ENCODE results near the gene CRY1.

DNA sequence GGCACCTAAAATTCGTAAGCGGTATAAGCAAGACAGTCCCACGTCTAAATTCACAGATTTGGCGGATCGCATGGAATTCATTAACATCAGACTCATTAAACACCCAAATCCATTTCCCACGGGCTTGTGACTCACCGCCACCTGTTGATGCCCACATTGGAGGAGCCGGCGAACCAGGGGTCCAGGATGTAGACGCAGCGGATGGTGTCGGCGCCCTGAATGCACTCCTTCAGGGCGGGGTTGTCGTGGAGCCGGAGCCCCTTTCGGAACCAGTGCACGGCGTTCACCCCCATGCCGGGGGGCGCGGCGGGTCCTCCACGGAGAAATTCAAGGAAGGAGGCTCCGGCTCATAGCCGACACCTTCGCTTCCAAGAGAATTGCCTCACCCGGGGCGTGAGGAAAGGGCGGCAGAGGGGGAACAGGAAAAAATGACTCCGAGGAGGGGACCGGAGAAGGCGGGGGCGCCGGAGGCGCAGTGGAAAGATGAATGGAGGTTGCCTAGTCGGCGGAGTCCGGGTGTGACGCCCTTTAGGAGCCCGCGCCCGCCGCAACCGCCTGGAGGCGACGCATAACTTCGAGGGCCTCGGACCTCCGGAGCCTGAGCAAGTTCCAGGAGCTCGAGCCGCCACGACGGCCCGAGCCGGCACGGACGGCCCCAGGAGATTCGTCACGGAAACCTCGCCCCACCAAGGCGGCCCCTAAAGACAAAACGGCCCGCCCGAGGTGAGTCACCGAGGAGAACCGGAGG is 506 bp downstream of the CRY1 start:
- TF ChIP-seq, protein P1, sequence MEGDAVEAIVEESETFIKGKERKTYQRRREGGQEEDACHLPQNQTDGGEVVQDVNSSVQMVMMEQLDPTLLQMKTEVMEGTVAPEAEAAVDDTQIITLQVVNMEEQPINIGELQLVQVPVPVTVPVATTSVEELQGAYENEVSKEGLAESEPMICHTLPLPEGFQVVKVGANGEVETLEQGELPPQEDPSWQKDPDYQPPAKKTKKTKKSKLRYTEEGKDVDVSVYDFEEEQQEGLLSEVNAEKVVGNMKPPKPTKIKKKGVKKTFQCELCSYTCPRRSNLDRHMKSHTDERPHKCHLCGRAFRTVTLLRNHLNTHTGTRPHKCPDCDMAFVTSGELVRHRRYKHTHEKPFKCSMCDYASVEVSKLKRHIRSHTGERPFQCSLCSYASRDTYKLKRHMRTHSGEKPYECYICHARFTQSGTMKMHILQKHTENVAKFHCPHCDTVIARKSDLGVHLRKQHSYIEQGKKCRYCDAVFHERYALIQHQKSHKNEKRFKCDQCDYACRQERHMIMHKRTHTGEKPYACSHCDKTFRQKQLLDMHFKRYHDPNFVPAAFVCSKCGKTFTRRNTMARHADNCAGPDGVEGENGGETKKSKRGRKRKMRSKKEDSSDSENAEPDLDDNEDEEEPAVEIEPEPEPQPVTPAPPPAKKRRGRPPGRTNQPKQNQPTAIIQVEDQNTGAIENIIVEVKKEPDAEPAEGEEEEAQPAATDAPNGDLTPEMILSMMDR (IDR thresholded peaks at IDR 0.05; ENCODE audit: insufficient read depth, low read length, poor library complexity, severe bottlenecking), result no peak
- no peak for TF ChIP-seq EZH2phosphoT487 (conservative IDR thresholded peaks at IDR 0.05; ENCODE audit: low read length)

Measured in SU-DHL-6 (cell line).